Stimulated activated naive CD8-positive, alpha-beta T cell treated with anti-CD3 and anti-CD28 coated beads, Interleukin-15, Interleukin-2, amounts not matched to agents 100 U/mL and 50 U/mL, for 24 hours (primary cell): Measurements from ENCODE around the gene ACAD11.
"Not testable (repeated sequence)": the region's sequence is repeated elsewhere in the genome, so short reads cannot be mapped to it uniquely, and the experiment has no call there.

ENCODE experiments used
- ATAC-seq: fragments of 150-1000 bp; cut with Tn5 transposase; one replicate; pipeline ENCODE4 v1.10.0; 2021
- DNase-seq: peaks from one replicate; pipeline ENCODE4 v3.0.0; 2021

ACAD11 gene

DNA sequence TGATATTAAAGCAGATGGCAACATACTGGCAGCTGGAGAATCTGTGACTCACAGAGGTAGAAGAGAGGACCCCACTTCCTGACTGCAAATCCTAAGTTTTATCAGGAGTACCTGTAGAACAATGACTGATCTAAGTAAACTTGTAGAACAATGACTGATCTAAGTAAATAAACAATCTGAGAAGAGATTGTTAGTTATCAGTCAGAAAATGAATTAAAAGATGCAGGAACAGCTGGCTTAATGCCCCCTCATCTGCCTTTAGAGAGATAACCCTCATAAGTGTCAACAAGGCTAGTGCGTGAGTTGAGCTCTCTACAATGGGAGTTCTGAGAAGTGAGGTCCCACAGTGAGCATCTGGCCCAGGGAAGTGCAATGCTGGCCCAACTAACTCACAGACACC, 14.6 kb downstream of the ACAD11 start:
- no peak for ATAC-seq
- no peak for DNase-seq

DNA sequence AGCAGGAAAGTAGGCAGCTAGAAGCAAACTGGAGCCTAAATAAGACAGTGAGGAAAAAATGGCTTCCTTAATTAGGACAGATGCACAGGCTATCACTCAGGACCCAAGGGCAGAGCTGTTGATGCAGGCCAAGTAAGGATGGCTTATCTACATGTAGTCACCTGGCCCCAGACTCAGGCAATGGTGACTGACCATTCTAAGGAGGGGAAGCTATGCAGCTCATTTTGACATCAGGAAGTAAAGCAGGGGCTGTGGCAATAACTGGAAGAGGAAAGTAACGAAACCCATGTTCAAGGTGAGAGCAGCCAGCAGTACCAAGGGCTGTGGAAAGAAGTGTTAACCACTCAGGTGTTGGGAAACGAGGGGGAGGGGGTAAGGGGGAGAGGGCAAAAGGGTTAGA, 16.2 kb downstream of the ACAD11 start:
- ATAC-seq (no peak), DNase-seq (no peak)

DNA sequence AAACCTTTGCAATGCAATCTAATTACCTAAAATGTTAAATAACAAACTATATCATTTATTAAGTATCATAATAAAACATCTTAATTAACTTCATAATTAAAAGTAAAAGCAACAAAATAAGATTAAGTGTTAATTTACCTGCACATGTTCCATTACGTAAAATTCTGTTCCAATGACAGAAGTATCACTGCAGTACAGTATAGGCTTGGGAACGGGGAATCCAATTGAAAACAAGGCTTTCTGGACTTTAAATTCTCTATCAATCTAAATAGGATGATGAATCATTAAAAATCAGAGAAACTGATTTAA, 17.1 kb downstream of the ACAD11 start:
- ATAC-seq (no peak), DNase-seq (no peak)

DNA sequence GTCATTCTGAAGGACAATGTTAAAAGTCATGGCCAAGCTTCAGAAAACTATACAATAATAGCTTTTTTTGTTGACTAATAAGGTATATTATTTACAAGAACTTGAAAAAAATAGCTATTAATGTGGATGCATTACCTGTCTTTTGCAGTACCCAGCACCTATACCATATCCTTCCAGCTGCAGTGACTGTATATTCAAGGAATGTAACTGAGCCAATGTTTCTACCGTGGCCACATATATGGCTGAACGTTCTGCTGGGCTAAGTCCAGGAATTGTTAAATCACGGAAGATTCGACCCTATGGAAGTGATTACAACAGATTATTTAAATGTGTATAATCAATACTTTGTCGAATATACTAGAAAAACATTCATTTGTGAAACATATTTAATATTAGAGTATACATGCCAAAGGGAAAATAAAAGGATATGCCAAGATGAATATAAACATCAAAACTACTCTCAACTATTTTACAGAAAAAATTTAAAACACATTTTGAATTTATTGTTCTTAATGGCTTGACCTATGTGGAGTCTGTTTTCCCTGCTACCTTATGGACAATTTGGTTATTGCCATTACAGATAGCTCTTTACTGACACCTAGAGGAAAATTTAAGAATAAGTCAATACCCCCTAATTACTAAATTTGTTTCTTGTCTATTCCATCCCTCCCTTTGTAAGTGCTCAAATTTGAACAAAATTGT, 17.6 kb downstream of the ACAD11 start:
- ATAC-seq = no peak
- DNase-seq = no peak

DNA sequence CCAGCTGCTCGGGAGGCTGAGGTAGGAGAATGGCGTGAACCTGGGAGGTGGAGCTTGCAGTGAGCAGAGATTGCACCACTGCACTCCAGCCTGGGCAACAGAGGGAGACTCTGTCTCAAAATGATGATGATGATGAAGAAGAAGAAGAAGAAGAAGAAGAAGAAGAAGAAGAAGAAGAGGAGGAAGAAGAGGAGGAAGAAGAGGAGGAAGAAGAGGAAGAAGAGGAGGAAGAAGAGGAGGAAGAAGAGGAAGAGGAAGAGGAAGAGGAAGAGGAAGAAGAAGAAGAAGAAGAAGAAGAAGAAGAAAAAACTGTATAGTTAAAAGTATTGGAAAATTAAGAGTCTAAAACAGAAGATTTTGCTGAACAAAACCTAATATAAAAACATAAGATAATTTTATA, 18.2 kb downstream of the ACAD11 start:
- ATAC-seq, DNase-seq: not testable (repeated sequence)

DNA sequence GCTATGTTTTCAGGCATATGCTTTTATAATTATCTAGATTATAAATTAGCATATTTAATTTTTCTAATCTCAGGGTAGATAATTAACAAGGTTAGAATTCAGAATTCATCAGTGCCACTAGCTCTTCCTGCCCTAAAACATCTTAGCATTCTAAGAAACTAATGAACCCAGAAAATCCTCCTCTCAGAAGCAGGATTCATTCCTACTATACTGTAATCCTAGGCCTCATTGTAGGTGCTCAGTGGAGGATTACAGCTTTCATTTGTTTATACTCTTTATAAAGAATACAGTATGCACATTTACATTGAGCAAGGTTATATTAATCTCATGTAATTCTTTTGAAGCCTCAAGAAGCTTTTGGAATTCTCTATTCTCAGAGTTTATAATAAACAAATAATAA, 20.9 kb downstream of the ACAD11 start:
- no peak for ATAC-seq
- no peak for DNase-seq

DNA sequence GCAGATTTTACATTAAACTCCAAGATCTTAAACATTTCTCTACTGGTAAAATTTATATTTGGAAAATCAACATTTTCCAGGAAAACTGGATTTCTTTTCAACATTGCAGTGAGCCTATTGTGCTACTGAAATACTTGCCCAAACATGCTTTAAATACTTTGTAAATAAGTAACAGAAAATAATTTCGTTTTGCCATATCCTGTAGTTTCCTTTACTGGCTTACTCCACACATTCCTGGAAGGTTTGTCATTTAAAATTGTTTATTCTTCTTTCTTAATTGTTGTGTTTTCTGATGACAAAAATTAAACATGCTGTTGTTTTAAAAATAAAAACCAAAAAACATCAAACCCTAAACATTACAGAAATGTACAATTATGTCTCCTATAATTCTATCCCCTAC, 22.0 kb downstream of the ACAD11 start:
- ATAC-seq (no peak), DNase-seq (no peak)

DNA sequence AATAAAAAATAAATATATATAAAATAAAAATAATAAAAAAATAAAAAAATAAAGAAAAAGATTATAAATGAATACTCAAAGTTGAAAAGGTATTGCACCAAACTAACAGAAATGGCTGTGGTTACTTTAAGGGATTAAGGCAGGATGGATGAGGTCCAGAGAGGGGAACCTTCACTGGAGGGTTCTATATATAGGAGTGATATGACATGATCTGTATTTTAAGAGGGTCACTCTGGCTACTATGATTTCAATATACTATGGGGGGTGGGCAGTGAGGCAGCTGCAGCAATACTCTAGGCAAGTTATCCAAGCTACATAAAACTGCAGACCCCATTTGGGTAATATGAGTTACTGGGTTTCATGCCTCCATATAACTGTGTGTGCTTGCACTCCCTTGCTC, 24.6 kb downstream of the ACAD11 start:
- ATAC-seq (no peak), DNase-seq (no peak)

DNA sequence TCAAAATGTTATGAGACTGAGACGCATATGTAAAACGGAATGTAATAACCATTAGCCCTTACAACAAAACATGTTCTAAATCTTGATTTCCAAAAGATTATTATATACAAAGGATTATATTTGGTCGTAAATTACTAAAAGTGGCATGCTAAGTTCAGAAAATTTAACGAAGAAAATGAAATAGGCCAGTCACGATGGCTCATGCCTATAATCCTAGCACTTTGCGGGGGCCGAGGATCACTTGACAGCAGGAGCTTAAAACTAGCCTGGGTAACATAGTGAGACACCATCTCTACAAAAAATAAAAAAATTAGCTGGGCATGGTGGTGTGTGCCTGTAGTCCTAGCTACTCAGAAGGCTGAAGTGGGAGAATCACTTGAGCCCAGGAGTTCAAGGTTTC, 29.0 kb downstream of the ACAD11 start:
- no peak for ATAC-seq
- no peak for DNase-seq

DNA sequence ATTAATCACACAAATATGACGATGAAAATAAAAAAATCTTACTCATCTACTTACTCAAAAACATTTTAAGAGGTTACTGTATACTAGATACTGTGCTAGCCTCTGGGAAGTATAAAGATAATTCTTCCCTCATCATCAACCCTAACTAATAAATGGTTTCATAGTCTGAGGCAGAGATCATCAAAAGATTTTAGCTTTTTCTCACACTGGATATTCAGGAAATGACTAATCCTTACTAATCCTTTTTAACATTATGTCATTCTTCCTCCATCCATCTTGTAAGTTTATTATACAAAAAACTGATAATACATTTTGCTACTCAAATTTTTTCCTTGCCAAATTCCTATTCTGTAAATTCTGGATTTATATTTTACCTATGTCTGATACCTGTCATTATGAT, 29.7 kb downstream of the ACAD11 start:
- ATAC-seq (peak; percentile 32), DNase-seq (no peak)

DNA sequence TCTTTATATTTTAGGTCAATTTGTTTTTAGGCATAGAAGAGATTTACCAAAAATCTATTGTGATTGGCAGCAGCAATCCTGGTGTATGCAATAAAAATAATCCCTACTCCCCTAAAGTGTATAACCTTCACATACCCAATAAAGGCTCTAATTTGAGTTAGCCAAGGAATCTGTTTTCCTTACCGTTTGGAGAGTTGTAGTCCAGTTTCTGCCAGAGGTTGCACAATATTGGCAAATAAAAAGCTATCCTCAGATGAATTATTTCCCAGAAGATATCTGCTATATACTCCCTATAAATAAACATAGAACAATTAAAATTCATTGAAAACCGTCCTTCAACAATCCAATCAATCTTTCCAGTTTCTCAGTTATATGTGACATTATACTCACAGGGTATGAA, 31.5 kb downstream of the ACAD11 start:
- no peak for ATAC-seq
- DNase-seq = no peak

DNA sequence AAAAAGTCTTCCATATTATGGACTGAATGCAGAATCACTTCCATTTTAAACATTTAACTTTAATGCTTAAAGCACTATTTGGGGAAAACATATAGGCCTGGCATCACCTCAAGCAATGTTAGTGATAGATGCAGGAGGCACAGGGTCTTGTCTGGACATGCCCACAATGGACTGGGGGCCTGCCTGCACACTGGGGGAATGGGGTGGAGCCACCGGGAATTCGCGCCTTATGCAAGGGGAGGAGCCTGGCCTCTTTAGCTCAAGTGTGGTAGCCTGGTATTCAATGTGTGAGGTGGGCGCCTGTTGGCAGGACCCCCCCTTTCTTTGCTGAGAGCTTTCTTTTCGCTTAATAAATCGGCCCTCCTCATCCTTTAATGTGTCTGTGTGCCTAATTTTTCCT, 32.7 kb downstream of the ACAD11 start:
- no peak for ATAC-seq
- no peak for DNase-seq

DNA sequence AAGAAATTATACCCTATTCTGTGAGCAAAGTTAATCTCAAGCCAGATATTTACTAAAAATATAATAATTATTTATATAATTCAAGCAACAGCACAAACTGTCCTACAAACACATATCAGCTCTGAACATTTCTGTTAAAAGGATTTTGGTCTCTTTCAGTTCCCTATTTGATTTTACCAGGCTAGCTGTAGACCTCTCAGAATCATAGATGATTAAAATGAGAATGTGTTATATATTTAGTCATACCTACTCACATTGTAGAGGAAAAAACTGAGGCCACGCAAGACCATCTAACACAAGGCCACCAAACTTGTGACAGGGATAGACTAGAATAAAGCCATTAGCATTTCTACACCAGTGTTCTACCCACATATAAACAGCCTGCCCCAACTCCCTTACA, 34.0 kb downstream of the ACAD11 start:
- peak; percentile 19 for ATAC-seq
- DNase-seq = no peak

DNA sequence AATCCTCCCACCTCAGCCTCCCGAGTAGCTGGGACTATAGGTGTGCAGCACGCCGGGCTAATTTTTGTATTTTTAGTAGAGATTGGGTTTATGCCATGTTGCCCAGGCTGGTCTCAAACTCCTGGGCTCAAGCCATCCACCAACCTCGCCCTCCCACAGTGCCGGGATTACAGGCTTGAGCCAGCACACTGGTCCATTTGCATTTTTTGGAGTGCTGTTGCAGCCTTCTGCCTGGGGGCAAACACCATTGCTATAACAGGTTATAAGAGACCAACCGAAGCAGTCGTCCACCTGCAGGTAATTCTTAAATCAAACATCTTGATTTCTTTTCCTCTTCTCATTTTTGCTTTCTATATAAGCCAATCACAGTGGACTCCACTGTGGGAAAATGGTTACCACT, 34.8 kb downstream of the ACAD11 start:
- ATAC-seq (no peak), DNase-seq (no peak)

DNA sequence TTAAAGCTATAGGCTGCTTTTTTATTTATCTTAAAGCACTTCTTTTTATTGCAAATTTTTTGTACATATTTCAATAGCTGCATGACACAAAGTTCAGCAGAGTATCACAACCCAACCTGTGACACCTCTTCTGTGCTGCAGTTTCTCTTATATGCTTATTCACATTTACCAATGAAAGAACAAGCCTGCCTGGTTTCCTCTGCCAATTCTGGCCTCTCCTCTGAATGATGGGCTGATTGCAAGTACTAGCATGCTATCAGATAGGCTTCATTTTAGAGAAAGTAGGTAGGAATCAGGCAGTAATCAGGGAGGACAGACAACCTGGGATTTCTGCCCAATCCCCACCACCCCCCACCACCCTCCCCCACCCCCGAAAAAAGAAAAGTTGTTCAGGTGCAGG, 36.0 kb downstream of the ACAD11 start:
- DNase-seq = no peak
- no peak for ATAC-seq

DNA sequence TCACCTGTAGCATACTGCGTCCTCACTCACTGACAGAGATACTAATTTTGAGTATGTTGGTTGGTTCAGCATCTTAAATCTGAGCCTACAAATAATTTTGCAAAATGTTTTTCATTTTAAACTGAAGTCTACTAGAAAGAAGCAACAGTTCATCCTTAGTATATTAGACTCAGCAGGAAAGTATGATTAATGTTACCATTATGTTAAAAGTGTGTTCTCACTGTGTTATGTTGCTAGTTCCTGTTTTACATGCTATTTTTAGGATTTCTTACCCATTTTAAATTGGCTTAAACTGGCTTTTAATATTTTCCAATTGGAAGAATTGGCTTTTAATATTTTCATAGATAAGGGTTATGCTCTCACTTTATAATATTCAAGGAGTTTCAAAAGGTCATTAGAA, 36.8 kb downstream of the ACAD11 start:
- DNase-seq (no peak), ATAC-seq (no peak)

DNA sequence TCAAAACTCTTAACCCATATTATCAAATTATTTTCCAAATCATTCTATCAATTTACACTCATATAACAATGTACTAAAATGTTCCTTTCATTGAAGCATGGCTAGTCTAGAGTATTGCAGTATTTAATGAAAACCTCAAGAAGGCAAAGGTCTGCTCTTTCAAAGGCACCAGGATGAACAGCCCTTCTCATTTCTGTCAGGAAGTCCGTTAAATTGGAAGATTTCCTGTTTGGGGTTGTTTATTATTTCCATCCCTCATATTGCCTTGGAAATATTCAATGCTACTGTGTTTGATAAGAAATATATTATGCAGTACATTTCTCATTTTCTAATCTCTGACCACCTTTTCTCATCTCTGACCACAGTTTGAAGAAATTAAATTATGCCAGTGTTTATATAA, 37.5 kb downstream of the ACAD11 start:
- DNase-seq = no peak
- no peak for ATAC-seq

DNA sequence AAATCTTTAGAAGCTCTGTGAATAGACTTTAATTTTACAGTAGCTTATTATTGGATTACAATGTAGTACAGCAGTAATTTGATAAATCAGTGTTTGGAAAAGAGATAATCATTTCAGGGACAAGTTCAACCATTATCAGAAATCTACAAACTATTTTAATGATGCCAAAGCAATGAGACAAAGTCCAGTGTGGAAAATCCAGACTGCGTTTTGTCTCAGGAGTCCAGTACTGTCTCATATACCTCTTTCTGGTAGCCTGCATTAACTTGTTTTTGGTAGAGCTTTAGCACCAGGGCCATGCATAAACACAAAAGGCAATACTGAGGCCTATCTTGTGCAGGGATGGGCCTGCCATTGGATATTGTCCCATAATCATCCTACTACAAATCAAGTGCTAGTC, 42.8 kb downstream of the ACAD11 start:
- ATAC-seq (no peak), DNase-seq (no peak)

DNA sequence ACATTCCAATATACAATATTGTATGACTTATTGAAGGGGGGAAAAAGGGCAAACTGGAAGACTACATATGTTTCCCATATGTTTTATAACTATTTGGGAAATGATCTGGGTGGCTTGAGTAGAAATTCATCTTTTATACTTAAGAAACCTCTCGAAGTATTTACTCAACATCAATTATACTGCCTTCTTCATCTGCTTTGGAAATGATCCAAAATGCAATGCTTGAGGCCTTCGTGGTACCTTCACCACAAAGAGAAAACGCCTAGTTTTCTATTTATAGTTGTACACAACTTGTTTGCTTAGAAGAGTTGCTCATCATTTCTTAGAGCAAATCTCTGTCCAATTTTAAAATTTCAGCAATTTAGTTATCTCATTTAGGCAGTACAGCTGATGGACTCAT, 43.7 kb downstream of the ACAD11 start:
- DNase-seq (no peak), ATAC-seq (no peak)

DNA sequence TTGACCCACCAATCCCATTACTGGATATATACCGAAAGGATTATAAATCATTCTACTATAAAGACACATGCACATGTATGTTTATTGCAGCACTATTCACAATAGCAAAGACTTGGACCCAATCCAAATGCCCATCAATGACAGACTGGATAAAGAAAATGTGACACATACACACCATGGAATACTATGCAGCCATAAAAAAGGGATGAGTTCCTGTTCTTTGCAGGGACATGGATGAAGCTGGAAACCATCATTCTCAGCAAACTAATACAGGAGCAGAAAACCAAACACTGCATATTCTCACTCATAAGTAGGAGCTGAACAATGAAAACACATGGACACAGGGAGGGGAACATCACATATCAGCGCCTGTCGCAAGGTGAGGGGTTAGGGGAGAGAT, 44.3 kb downstream of the ACAD11 start:
- not testable (repeated sequence) for DNase-seq, ATAC-seq

DNA sequence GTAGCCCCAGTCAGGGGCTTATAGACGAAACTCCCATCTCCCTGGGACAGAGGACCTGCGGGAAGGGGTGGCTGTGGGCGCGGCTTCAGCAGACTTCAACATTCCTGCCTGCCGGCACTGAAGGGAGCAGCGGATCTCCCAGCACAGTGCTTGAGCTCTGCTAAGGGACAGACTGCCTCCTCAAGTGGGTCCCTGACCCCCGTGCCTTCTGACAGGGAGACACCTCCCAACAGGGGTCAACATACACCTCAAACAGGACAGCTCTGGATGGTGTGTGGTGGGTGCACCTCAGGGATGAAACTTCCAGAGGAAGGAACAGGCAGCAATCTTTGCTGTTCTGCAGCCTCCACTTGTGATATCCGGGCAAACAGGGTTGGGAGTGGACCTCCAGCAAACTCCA, 53.0 kb downstream of the ACAD11 start:
- not testable (repeated sequence) for ATAC-seq, DNase-seq

DNA sequence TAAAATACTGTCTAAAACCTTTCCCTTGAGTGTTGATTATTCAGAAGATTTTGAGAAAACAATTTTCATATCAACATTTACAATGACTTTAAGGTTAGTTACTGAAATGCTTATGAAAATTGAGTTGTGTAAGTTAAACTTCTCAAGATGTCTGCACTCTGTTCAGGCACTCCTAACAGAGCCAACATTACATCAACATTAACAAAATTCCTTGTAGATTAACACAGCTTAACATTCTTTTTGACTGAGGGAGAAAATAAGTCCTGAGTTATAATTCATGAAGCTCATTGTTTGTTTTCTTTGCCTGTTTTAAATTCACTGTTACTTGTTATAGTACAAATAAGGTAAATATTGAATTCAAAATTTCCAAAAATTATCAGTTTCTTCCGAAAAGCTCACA, 53.5 kb downstream of the ACAD11 start:
- DNase-seq = no peak
- ATAC-seq = no peak

DNA sequence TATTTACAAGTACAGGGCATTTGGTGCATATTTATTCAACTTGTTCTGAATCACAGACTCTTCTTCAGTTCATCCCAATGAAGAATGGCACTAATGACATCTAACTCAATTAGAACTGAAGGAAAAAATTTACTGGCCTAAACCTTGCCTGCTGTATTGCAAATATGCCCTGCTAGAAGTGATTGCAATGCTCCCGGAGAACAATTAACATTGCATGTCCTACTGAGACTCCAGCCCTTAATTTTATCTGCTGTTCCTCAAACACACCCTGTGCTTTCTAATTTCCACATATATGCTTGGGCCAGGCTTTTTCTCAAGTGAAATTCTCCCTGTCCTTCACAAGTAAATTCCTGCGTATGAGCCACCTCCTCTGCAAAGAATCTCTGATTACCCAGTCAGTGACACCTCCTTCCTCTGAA, 54.2 kb downstream of the ACAD11 start:
- no peak for DNase-seq
- no peak for ATAC-seq

DNA sequence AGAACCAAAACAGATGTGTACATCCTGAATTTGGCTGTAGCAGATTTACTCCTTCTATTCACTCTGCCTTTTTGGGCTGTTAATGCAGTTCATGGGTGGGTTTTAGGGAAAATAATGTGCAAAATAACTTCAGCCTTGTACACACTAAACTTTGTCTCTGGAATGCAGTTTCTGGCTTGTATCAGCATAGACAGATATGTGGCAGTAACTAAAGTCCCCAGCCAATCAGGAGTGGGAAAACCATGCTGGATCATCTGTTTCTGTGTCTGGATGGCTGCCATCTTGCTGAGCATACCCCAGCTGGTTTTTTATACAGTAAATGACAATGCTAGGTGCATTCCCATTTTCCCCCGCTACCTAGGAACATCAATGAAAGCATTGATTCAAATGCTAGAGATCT, 59.0 kb downstream of the ACAD11 start:
- not testable (repeated sequence) for DNase-seq, ATAC-seq

DNA sequence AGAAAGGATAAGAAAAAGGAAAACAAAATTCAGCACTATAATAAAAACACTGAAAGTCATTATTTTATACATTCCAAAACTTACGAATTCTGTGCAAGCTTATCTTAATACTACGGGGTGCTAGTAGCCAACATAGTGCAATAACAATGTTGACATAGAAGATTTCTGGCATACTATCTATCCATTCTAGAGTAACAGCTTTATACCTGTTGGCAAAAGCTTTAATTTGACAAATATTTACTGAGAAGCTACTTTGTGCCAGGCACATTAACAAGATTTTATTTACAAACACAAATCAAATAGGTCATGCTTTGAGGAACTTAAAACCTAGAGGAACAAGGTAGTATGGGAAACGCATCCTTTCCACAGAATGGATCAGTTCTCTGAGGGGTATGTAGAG, 61.4 kb downstream of the ACAD11 start:
- DNase-seq = no peak
- no peak for ATAC-seq
